HS-5 (cell line): Measurements from ENCODE around the gene ELAVL2.
"Not testable (repeated sequence)": the region's sequence is repeated elsewhere in the genome, so short reads cannot be mapped to it uniquely, and the experiment has no call there.

Experiments
- DNase-seq: peaks from one replicate; pipeline ENCODE4 v3.0.0-alpha.2; 2012; ENCODE audit warnings: low read depth

Gene ELAVL2

GRCh38 chr9:23723048-23723447, 103.0 kb downstream of the ELAVL2 start:
- not testable (repeated sequence) for DNase-seq

GRCh38 chr9:23721466-23721865, 104.6 kb downstream of the ELAVL2 start:
- no peak for DNase-seq

DNA sequence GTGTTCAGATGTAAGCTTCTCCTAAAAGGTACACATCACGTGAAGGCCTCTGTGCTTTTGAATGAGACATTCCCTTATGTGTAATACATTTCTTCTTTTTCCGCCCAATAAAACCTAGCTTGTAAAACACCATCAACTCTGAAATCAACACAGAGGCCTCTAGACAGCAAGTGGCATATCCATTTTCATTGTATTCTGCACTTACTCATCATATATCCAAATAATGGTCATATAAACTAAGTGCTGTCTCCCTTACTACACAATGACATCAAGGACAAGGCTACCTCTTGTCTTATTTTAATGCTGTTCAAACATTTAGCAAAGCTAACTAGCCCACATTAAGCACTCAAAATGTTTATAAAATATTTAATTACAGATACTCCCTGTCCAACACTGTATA, 108.5 kb downstream of the ELAVL2 start:
- no peak for DNase-seq

DNA sequence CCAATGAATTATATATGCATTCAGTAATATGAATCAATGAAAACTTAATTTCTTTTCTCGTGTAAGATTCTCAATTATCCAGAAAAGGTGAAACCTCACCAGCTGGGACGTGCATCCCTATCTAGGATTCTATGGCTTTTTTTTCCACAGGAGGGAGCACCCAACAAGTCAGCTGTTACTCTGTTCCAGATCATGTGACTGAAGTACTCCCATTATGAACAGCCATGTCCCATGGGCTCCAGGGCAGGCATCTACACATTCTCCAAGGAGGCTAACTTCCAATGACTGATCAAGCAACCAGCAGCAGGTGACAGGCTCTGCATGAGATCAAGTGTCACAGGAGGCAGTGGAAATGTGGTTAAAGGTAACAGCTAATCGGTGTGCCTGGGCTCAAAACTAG, 118.8 kb downstream of the ELAVL2 start:
- DNase-seq: no peak

DNA sequence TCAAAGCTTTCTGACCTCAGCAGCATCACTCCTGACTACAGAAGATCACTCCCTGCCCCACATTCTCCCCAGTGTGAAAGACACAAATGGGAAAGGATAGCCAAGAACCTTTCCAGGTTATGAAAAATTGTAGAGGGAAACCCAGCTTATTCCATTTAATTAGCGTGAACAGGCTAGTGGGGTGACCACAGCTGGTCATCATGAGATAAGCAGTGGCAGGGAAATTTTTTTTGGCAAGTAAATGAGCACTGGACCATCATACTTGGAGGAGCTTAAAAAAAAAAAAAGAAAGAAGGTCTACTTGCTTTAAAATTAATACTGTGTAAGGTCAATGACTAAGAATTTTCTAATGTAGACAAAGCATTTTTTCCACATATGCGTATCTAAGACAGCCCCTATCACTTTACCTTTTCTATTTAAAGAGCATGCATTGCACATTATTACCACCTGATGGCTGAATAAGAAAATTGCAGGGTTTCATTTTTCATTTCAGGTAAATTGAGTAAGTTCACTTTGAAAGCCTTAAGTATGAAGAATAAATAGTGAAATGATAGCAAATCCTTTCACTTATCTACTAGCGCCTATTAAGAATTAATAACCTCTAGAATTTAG, 123.6 kb downstream of the ELAVL2 start:
- DNase-seq: no peak

- no peak for DNase-seq
Measured at GRCh38 chr9:23701291-23701690, 124.7 kb downstream of the ELAVL2 start.

GRCh38 chr9:23700359-23700758, 125.7 kb downstream of the ELAVL2 start:
- no peak for DNase-seq

- no peak for DNase-seq
Measured at GRCh38 chr9:23698161-23698560, 127.9 kb downstream of the ELAVL2 start.

DNA sequence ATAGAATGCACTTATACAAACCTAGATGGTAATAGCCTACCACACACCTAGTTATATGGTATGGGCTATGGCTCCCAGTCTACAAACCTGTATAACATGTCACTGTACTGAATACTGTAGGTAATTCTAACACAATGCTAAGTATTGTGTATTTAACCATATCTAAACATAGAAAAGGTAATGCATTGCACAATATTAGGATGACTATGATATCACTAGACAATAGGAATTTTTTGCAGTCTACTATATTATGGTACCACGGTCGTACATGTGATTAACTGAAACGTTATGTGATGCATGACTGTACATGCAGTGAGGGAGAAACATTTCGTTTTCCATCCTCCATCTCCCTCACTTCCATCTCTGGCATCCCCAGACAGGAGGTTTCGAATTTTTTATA, 130.5 kb downstream of the ELAVL2 start:
- no peak for DNase-seq

DNA sequence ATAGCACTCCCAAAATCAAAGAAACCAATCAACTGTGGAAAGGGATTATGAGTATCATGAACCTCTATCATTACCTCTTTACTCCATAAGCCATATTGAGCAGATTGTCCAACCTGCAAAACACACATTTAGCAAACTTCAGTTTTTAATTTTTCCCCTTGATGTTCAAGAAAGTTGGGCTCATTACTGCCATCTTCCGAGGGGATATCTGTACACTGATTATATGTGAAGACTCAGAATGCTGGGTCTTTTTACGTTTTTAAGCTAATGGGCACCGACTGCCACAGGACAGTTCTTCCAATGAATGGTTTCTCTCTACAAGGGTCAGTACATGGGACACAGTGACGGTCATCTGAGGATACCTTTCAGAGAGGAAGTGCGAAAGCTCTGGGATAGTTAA, 132.7 kb downstream of the ELAVL2 start:
- no peak for DNase-seq

- DNase-seq: no peak
Measured at GRCh38 chr9:23686896-23687295, 139.1 kb downstream of the ELAVL2 start.

- DNase-seq: peak; percentile 9
Measured at GRCh38 chr9:23686257-23686656, 139.8 kb downstream of the ELAVL2 start.

DNA sequence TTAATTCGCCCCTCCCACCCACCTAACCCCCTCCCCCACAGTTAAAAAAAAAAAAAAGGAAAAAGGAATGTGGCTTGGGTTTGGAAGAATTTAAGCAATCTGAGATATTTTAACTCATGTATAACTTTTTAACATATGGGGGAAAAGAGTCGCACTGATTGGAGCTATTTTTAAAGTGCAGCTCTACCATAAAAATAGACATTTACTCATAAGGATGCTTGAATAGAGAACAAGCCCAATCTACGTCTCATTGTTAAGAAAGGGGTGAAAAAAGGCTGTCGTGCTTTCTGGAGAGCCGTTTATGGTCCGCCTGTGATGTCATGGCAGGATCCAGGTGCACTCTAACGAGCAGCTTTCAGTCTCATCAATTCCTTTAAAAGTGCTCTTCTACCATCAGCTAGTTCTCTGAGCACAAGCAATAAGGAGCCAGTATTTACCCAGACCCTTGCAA, 142.4 kb downstream of the ELAVL2 start:
- no peak for DNase-seq

GRCh38 chr9:23682891-23683431, 143.1 kb downstream of the ELAVL2 start:
- no peak for DNase-seq

GRCh38 chr9:23682352-23682751, 143.7 kb downstream of the ELAVL2 start:
- DNase-seq: no peak

DNA sequence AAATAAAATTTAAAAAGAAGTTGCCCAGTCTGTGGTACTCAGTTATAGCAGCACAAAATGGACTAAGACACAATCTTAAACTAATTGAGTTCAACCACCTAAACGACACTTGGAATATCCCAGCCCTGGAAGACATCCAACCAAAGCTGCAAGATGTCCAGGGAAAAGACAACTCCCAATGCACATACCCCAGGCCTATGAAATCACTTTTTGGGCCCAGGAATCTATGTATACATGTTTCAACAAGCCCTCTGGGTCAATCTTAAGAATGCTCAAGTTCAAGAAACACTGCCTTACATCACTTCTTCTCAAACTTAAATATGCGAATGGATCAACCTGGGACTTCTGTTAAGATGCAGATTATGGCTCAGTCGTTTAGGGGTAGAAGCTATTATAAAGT, 148.6 kb downstream of the ELAVL2 start:
- DNase-seq: no peak

- no peak for DNase-seq
Measured at GRCh38 chr9:23674016-23674585, 151.9 kb downstream of the ELAVL2 start.

DNA sequence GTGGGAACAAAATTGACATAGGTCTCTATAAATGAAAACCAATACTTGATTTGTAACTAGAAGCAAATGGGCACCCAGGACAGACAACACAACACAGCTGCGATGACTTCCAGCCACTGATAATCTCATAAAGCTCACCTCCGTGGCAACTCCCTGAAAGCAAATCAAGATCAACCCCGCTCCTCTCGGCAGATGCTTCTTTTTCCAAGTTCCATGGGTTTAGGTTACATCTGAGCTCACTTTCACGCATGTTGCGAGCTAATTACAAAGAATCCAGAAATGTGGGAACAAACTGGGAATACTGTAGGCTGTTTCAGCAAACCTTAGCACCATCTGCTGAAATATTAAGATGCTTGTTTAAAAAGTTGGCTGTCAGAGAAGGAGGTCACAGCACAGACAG, 153.9 kb downstream of the ELAVL2 start:
- DNase-seq: no peak

- DNase-seq: no peak
Measured at GRCh38 chr9:23669776-23670175, 156.3 kb downstream of the ELAVL2 start.

- no peak for DNase-seq
Measured at GRCh38 chr9:23665635-23666034, 160.4 kb downstream of the ELAVL2 start.

- no peak for DNase-seq
Measured at GRCh38 chr9:23665051-23665450, 161.0 kb downstream of the ELAVL2 start.

DNA sequence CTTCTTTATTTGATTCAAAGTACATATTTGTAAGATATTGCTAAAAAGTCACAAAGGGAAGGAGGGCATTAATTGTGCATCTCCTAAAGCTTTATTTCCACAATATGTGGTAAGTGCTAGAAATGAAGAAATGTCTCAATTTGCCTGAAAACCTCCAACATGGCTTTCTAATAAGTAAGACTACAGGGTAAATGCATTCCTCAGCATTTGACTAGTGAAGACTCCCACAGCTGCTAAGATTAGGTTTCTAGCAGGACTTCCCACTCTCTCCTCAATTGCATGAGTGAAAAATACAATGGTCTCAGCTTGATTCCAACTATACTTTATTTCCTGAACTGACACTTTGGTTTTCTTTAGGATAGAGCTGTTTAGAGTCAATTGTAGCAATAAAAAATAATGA, 162.1 kb downstream of the ELAVL2 start:
- no peak for DNase-seq

GRCh38 chr9:23663536-23663935, 162.5 kb downstream of the ELAVL2 start:
- peak; percentile 34 for DNase-seq

DNA sequence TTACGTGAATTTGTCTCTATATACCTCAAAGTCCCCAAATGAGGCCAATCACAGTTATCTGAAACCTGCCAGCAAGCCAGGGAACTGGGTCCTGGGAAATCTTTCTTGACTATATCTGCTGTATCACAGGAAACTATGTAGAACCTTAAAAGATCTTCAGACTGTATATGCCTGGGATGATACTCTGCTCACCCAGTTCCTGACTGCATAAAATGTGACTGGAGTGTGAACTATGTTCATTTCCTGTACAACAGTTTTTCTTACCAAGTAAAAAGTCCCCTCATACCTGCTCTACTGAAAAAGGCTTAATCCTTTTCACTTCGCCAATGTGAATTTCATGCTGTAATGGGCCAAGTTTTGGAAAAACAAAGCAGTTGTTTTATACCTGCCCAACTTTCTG, 162.9 kb downstream of the ELAVL2 start:
- no peak for DNase-seq
